Skeletal muscle satellite cell (primary cell): ENCODE results near the gene HTATSF1.

Experiments
- H3K27me3 ChIP-seq: 2 replicates; pipeline ENCODE4 v1.7.0; 2013; ENCODE audit warnings: low read length; ENCODE audit not compliant: control insufficient read depth, insufficient read depth
- H3K36me3 ChIP-seq: 2 replicates; pipeline ENCODE4 v1.7.0; 2013; ENCODE audit warnings: mild to moderate bottlenecking, control low read depth, low read length; ENCODE audit not compliant: insufficient read depth
- H3K4me1 ChIP-seq: 2 replicates; pipeline ENCODE4 v1.7.0; 2013; ENCODE audit warnings: low read length; ENCODE audit not compliant: control insufficient read depth, insufficient read depth
- H3K4me2 ChIP-seq: 2 replicates; pipeline ENCODE4 v1.7.0; 2013; ENCODE audit warnings: mild to moderate bottlenecking, low read length
- H3K4me3 ChIP-seq: 2 replicates; pipeline ENCODE4 v1.7.0; 2013; ENCODE audit warnings: low read length
- H3K9ac ChIP-seq: 2 replicates; pipeline ENCODE4 v1.7.0; 2013; ENCODE audit warnings: mild to moderate bottlenecking, low read depth, low read length, moderate library complexity
- H3K9me3 ChIP-seq: replicated peaks from 2 replicates; pipeline ENCODE4 v1.7.0; 2013; ENCODE audit warnings: mild to moderate bottlenecking, control low read depth, low read length

The HTATSF1 gene

GRCh38 chrX:136496764-136497555, 432 bp upstream of the HTATSF1 start:
- Histone ChIP-seq H3K9me3 (no peaks in the 10 kb centered on the region), H3K9ac (peak overlapping the region; percentile 83), H3K4me3 (peak overlapping the region; percentile 87), H3K4me1 (no peaks in the 10 kb centered on the region), H3K27me3 (peaks cover 5% of the 10 kb centered on the region), H3K36me3 (no peaks in the 10 kb centered on the region), H3K4me2 (peak overlapping the region; percentile 92)

DNA sequence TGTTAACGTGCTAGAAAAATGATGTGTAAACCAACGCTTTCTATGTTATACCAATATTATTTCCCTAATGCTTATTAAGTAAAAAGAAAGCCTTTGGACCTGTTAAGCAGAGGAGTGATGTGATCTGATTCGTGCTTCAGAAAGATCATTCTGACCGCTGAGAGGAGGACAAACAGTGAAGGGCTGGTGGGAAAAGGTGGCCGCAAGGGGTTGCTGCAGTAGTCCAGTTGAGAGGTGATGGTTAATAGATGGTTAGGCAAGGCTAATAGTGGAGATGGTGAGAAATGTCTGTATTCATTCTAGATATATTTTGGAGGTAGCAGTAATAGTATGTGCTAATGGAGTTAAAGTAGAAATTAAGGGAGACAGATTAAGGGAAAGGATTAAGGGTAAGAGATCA, 21.7 kb downstream of the HTATSF1 start:
- Histone ChIP-seq H3K9ac (no peak overlapping the region), H3K9me3 (no peaks in the 10 kb centered on the region), H3K36me3 (no peaks in the 10 kb centered on the region), H3K4me1 (no peaks in the 10 kb centered on the region), H3K27me3 (peaks cover 19% of the 10 kb centered on the region), H3K4me2 (no peak overlapping the region), H3K4me3 (no peak overlapping the region)

DNA sequence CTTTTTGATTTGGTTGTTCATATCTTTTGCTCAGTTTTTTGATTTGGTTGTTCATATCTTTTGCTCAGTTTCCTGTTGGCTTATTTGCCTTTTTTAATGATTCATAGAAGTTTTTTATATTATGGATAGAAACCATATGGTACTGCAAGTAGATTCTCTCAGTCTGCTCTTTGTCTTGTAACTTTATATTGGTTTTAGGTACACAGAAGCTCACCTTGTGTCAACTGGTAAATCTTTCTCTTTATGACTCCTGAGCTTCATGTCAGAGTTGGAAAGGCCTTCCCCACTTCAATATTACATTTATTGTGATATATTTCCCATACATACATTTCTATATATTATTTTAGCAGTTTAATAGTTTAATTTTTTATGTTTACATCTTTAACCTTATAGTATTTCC, 26.4 kb downstream of the HTATSF1 start:
- Histone ChIP-seq H3K27me3 (peaks cover 7% of the 10 kb centered on the region), H3K4me1 (no peaks in the 10 kb centered on the region), H3K9me3 (no peaks in the 10 kb centered on the region), H3K4me2 (no peak overlapping the region), H3K4me3 (no peak overlapping the region), H3K36me3 (no peaks in the 10 kb centered on the region), H3K9ac (no peak overlapping the region)

DNA sequence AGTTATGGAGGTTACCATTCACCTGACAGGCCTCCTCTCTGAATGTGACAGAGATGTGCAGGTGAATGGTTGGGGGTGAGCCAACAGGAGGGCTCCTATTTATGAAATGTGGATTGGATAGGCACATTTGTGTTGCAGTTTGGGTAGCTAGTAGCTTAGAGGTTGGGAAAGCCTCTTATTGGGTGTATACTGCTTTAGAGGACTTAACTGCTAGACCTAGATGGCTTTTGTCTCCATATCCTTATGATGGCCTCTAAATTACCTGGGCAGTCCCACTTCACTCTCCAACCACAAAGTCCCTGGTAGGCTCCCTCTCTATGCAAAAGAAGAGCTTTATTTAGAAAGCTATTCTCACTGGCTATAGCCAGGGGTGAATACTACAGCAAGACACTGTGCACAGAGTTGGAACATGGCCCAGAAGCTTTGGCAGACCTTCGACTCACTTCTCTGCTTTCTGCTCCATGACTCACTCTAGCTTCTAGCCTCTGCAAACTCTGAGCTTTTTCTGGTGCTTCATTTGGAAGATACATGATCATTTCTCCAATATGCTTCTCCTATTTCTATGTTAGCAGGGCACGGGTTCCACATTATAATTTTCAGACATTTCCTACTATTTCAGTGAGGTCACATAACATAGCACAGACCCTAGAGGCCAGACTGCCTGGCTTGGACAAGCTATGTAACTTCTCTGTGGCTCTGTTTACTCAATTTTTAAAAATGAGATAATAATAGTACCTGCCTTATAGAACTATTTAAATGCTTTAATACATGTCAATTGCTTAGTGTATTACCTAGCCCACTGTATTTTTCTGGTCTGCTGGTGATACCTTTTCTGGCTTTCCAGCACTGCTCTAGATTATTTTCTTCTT, 28.6 kb downstream of the HTATSF1 start:
- H3K4me3 ChIP-seq: no peak overlapping the region
- peaks cover 3% of the 10 kb centered on the region for H3K27me3 ChIP-seq

GRCh38 chrX:136528645-136529315, 31.4 kb downstream of the HTATSF1 start:
- Histone ChIP-seq H3K4me3 (no peak overlapping the region), H3K9me3 (no peaks in the 10 kb centered on the region), H3K4me1 (no peaks in the 10 kb centered on the region), H3K4me2 (no peak overlapping the region), H3K36me3 (no peaks in the 10 kb centered on the region), H3K9ac (no peak overlapping the region), H3K27me3 (peaks cover 3% of the 10 kb centered on the region)

More for the DNA sequence above, 28.6 kb downstream of the HTATSF1 start:
- H3K4me2 ChIP-seq: no peak overlapping the region
- no peak overlapping the region for H3K9ac ChIP-seq
- H3K36me3 ChIP-seq: no peaks in the 10 kb centered on the region
- H3K4me1 ChIP-seq: no peaks in the 10 kb centered on the region
- no peaks in the 10 kb centered on the region for H3K9me3 ChIP-seq

- Histone ChIP-seq H3K9me3 (no peaks in the 10 kb centered on the region), H3K4me1 (no peaks in the 10 kb centered on the region), H3K4me2 (no peak overlapping the region), H3K27me3 (no peaks in the 10 kb centered on the region), H3K36me3 (no peaks in the 10 kb centered on the region), H3K4me3 (no peak overlapping the region), H3K9ac (no peak overlapping the region)
These were observed 32.4 kb downstream of the HTATSF1 start for GRCh38 chrX:136529795-136530194.

- Histone ChIP-seq H3K4me1 (no peaks in the 10 kb centered on the region), H3K9ac (no peak within 1 kb of the TSS), H3K36me3 (no peaks in the 10 kb centered on the region), H3K4me2 (no peak within 1 kb of the TSS), H3K9me3 (no peaks in the 10 kb centered on the region), H3K4me3 (no peak within 1 kb of the TSS), H3K27me3 (peaks cover 5% of the 10 kb centered on the region)
These were observed 34.6 kb downstream of the HTATSF1 start, which contains the start of gene VGLL1 for GRCh38 chrX:136531951-136532350. VGLL1 (plus strand) TSS chrX:136532215; CDS start chrX:136536021, 3,806 bp downstream.

DNA sequence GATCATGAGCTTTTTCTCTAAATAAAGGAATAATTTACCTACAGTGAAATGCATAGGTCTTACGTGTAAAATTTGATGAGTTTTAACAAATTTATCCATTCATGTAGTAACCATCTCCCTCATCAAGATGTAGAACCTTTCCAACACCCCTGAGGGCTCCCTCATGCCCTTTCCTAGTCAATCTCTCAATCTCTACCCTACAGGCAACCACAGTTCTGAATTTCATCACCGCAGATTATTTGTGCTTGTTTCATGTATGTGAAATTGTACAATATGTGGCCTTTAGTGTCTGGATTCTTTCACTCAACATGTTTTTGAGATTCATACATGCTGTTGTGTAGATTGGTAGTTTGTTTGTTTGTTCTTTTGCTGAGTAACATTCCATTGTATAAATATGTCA, 36.7 kb downstream of the HTATSF1 start:
- Histone ChIP-seq H3K9ac (no peak overlapping the region), H3K36me3 (no peaks in the 10 kb centered on the region), H3K4me2 (no peak overlapping the region), H3K9me3 (no peaks in the 10 kb centered on the region), H3K4me1 (no peaks in the 10 kb centered on the region), H3K4me3 (no peak overlapping the region), H3K27me3 (peaks cover 8% of the 10 kb centered on the region)

GRCh38 chrX:136538811-136539210, 41.4 kb downstream of the HTATSF1 start:
- no peak overlapping the region for H3K9ac ChIP-seq

GRCh38 chrX:136540226-136540625, 42.8 kb downstream of the HTATSF1 start:
- peaks cover 16% of the 10 kb centered on the region for H3K27me3 ChIP-seq
- no peaks in the 10 kb centered on the region for H3K9me3 ChIP-seq
- no peak overlapping the region for H3K4me2 ChIP-seq
- H3K4me3 ChIP-seq: no peak overlapping the region
- no peaks in the 10 kb centered on the region for H3K36me3 ChIP-seq
- no peak overlapping the region for H3K9ac ChIP-seq
- no peaks in the 10 kb centered on the region for H3K4me1 ChIP-seq

More at GRCh38 chrX:136538811-136539210, 41.4 kb downstream of the HTATSF1 start:
- no peak overlapping the region for H3K4me2 ChIP-seq
- H3K4me1 ChIP-seq: no peaks in the 10 kb centered on the region
- H3K9me3 ChIP-seq: no peaks in the 10 kb centered on the region
- H3K36me3 ChIP-seq: no peaks in the 10 kb centered on the region
- H3K27me3 ChIP-seq: peaks cover 16% of the 10 kb centered on the region
- H3K4me3 ChIP-seq: no peak overlapping the region

DNA sequence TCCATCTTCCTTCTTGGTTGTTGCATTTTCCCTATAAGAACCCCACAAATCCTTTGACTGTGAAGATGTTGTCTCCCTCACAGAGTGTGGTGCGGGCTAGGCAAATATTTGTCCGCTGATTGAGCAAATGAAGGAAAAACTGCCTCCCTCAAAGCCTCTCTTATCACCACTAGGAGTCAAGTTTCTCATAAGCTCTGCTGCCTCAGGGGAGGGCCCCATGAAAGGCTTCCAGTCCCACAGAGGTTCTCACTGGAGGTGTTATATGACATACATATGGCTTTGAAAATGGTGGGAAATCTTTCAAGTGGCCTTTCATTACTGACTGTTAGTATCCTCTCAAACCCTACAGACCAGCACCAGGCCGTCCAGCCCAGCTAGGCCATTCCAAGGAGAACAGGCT, 43.9 kb downstream of the HTATSF1 start:
- no peak overlapping the region for H3K4me2 ChIP-seq
- H3K9me3 ChIP-seq: no peaks in the 10 kb centered on the region
- no peaks in the 10 kb centered on the region for H3K4me1 ChIP-seq
- peaks cover 12% of the 10 kb centered on the region for H3K27me3 ChIP-seq
- no peak overlapping the region for H3K4me3 ChIP-seq
- H3K9ac ChIP-seq: no peak overlapping the region
- no peaks in the 10 kb centered on the region for H3K36me3 ChIP-seq
